Fibroblast of mammary gland (primary cell): ENCODE results near the gene ESAM.

Experiments used
- DNase-seq: peaks from one replicate; pipeline ENCODE4 v3.0.0-alpha.2; 2010; ENCODE audit warnings: low read depth
- H3K4me3 ChIP-seq: 2 replicates; pipeline ENCODE4 v1.5.1; 2011; ENCODE audit warnings: low read depth, mild to moderate bottlenecking, low read length, moderate library complexity; ENCODE audit not compliant: control insufficient read depth
- TF ChIP-seq, protein P1 (sequence below): conservative IDR thresholded peaks from 2 replicates; pipeline ENCODE4 v1.5.1; 2011; ENCODE audit warnings: low read depth, low read length, inconsistent platforms; ENCODE audit not compliant: control insufficient read depth, insufficient read depth

The ESAM gene

DNA sequence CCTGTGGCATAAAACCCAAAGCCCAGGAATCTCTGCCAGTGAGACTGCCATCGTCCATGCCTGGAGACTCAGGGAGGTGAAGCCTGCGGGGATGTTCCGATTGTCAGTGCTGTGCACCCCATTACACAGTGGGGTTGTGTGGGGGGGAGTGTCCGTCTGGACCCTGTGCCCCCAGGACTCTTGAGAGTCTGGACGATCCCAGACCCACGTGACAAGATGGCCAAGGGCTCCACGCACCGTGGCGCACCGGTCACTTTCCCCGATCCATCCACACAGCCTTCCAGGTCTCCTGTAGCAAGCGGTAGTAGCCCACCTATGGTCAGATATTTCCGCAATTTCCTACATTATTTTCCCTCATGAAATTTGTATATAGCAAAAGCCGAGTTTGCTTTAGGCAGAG is 43.3 kb downstream of the ESAM start:
- TF ChIP-seq, protein P1, sequence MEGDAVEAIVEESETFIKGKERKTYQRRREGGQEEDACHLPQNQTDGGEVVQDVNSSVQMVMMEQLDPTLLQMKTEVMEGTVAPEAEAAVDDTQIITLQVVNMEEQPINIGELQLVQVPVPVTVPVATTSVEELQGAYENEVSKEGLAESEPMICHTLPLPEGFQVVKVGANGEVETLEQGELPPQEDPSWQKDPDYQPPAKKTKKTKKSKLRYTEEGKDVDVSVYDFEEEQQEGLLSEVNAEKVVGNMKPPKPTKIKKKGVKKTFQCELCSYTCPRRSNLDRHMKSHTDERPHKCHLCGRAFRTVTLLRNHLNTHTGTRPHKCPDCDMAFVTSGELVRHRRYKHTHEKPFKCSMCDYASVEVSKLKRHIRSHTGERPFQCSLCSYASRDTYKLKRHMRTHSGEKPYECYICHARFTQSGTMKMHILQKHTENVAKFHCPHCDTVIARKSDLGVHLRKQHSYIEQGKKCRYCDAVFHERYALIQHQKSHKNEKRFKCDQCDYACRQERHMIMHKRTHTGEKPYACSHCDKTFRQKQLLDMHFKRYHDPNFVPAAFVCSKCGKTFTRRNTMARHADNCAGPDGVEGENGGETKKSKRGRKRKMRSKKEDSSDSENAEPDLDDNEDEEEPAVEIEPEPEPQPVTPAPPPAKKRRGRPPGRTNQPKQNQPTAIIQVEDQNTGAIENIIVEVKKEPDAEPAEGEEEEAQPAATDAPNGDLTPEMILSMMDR = no peak
- H3K4me3 ChIP-seq = no peak overlapping the region
- no peak for DNase-seq

DNA sequence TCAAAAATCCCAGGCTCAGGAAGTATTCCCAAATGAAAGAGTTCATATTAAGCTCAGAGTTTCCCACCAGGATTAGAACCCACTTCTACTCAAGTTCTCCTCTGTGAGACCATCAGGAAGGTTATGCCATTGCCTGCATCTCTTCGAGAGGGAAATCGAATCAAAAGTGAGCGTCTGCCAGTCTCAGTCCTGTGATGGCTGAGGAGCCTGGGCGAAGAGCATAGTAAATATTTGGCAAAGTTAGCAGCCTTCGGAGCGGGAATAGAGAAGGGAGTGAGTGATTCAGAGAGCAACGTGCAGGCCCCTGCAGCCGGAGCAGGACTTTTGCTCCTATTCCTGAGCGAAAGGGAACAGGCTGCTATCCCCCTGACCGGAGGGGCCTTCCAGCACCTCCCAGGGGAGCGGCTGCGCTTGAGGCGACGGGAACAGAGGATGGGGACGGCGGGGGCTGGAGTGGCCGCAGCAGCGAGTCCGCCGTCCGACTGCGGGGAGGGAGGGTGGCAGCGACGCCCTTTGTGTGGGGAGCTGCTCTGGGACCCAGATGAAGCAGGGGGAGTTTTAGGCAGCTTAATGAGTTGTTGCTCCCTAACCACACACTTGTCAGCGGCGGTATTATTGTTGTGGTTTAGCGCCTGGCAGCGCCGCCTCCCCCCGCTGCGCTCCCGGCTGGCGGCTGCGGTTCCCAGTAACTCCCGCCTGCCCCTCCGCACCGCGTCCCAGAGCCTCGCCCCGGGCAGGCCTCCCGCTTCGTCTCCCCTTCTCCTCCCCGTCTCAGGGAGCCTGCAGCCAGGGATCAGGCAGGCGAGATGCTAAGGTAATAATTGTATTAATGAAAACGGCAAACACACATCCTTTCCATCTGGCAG is 44.1 kb downstream of the ESAM start:
- TF ChIP-seq, protein P1 = no peak
- H3K4me3 ChIP-seq = peak overlapping the region; percentile 32
- peak; percentile 29 for DNase-seq

DNA sequence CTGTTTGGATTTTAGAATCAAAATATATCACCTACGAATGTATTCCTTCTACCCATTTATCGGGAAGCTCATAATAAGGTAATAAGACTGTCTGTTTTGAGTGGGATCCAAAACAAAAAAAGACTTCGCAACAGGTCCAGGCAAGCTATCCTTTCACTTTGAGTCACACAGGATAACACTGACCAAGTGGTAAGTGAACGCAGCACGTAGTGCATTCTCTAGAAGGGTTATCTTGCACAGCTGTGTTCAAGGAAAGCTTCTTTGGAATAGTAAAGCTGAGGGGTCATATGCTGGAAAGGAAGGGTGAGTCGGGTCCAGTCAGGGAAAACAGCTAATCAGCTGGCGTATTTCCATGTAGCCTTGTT is 44.7 kb downstream of the ESAM start:
- TF ChIP-seq, protein P1 = no peak
- DNase-seq = peak; percentile 25
- no peak overlapping the region for H3K4me3 ChIP-seq

DNA sequence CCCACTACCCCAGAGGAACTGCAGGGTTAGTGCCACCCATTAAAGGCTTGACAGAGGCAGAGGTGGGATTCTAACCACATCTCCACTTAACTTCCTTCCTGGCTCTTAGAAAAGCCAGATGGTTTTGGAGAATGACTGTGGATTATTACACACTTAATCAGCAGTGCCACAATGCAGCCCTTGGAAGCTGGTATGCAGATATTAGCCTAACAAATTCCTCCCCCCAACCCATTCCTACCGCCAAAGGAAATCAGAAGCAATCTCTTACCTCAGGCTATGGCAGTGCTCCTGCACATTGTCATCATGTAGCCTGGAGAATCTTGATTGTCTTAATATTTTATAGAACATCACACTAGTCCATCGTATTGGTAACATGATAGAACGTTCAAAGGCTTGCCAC is 45.5 kb downstream of the ESAM start:
- DNase-seq = no peak
- TF ChIP-seq, protein P1 = no peak
- no peak overlapping the region for H3K4me3 ChIP-seq

DNA sequence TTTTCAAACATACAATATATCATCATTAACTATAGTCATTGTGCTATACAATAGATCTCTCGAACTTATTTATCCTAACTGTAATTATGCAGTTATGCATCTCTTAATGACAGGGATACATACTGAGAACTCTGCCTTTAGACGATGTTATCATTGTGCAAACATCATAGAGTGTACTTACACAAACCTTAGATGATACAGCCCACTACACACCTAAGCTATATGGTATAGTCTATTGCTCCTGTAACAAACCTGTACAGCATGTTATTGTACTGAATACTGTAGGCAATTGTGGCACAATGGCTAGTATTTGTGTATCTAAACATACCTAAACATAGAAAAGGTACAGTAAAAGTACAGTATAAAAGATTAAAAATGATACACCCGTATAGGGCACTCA is 49.7 kb downstream of the ESAM start:
- no peak overlapping the region for H3K4me3 ChIP-seq
- TF ChIP-seq, protein P1 = no peak
- DNase-seq = no peak

DNA sequence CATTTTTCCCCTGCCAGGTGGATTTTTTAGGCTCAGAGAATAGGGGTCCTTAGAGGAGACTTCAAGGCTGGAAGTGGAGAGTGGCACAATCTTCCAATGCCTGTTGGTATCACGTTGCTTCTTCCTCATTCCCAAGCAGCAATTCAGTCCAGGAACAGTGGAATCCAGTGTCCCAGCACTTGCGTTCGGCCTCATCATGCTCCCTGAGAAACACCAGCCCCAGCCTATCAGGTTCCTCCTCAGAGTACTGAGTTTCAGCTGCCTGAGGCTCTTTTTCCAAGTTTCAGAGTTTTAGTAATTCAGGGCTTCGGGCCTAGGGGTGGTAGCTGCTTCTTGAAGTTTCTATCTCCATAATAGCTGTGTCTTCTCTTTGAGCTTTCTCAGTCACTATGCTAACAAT is 54.3 kb downstream of the ESAM start:
- no peak overlapping the region for H3K4me3 ChIP-seq
- TF ChIP-seq, protein P1 = no peak
- DNase-seq = no peak
